Osteocyte (in vitro differentiated cells): ENCODE results near the gene TESK2. TPM values are rescaled to one million over a fixed set of nuclear protein-coding genes. Genes with fewer than 3 reads are reported as not detected.

ENCODE experiments used
- DNase-seq: peaks from one replicate; pipeline ENCODE4 v3.0.0; 2021; ENCODE audit warnings: mixed read lengths; ENCODE audit not compliant: unreplicated experiment; ENCODE audit errors: extremely low spot score
- H3K27ac Mint-ChIP-seq: one replicate; pipeline ENCODE4 v1.8.0; 2021; ENCODE audit warnings: mild to moderate bottlenecking, mixed read lengths; ENCODE audit not compliant: unreplicated experiment
- H3K27me3 Mint-ChIP-seq: one replicate; pipeline ENCODE4 v1.8.0; 2021; ENCODE audit warnings: mixed read lengths; ENCODE audit not compliant: unreplicated experiment
- H3K36me3 Mint-ChIP-seq: one replicate; pipeline ENCODE4 v1.8.0; 2021; ENCODE audit warnings: mixed read lengths; ENCODE audit not compliant: unreplicated experiment
- H3K4me1 Mint-ChIP-seq: one replicate; pipeline ENCODE4 v1.8.0; 2021; ENCODE audit warnings: mixed read lengths; ENCODE audit not compliant: unreplicated experiment
- H3K4me3 Mint-ChIP-seq: one replicate; pipeline ENCODE4 v1.8.0; 2021; ENCODE audit warnings: mild to moderate bottlenecking, moderate library complexity, mixed read lengths; ENCODE audit not compliant: unreplicated experiment
- H3K9me3 Mint-ChIP-seq: one replicate; pipeline ENCODE4 v1.8.0; 2021; ENCODE audit warnings: mixed read lengths; ENCODE audit not compliant: unreplicated experiment
- CTCF ChIP-seq: fragments of 200-600 bp; sonication (generic); IDR thresholded peaks from 2 replicates; pipeline ENCODE4 v1.5.0; 2021; ENCODE audit warnings: antibody characterized with exemption, mild to moderate bottlenecking, moderate library complexity
- total RNA-seq: library from RNA; stranded (reverse); gene quantifications from 2 replicates; pipeline ENCODE4 v1.2.1, GENCODE V29; 2021

Gene TESK2
- total RNA-seq, 1 donor from 2014 or later, result 2.7 TPM

- Mint-ChIP-seq H3K4me3 (no peak overlapping the region), H3K9me3 (no peaks in the 10 kb centered on the region), H3K36me3 (no peaks in the 10 kb centered on the region), H3K27ac (no peak overlapping the region), H3K27me3 (no peaks in the 10 kb centered on the region), H3K4me1 (peaks cover 4% of the 10 kb centered on the region)
- DNase-seq, result no peak
- TF ChIP-seq CTCF, result no peak
Measured at GRCh38 chr1:45443580-45444446, 47.1 kb downstream of the TESK2 start.

GRCh38 chr1:45442272-45442671, 48.7 kb downstream of the TESK2 start:
- H3K27me3 Mint-ChIP-seq, result no peaks in the 10 kb centered on the region
- no peak overlapping the region for H3K27ac Mint-ChIP-seq
- H3K9me3 Mint-ChIP-seq, result no peaks in the 10 kb centered on the region
- no peak overlapping the region for H3K4me3 Mint-ChIP-seq
- no peak for DNase-seq
- no peaks in the 10 kb centered on the region for H3K36me3 Mint-ChIP-seq
- peaks cover 4% of the 10 kb centered on the region for H3K4me1 Mint-ChIP-seq
- TF ChIP-seq CTCF, result no peak

- no peak for TF ChIP-seq CTCF
- Mint-ChIP-seq H3K36me3 (no peaks in the 10 kb centered on the region), H3K4me1 (peaks cover 3% of the 10 kb centered on the region), H3K4me3 (no peak overlapping the region), H3K9me3 (no peaks in the 10 kb centered on the region), H3K27me3 (peaks cover 5% of the 10 kb centered on the region), H3K27ac (no peak overlapping the region)
- DNase-seq, result no peak
Measured at GRCh38 chr1:45437323-45437722, 53.6 kb downstream of the TESK2 start.

- Mint-ChIP-seq H3K9me3 (no peaks in the 10 kb centered on the region), H3K36me3 (peaks cover 2% of the 10 kb centered on the region), H3K4me3 (no peak overlapping the region), H3K27ac (no peak overlapping the region), H3K27me3 (peaks cover 25% of the 10 kb centered on the region), H3K4me1 (no peaks in the 10 kb centered on the region)
- DNase-seq, result no peak
- TF ChIP-seq CTCF, result no peak
Measured at GRCh38 chr1:45430490-45430889, 60.5 kb downstream of the TESK2 start.

- Mint-ChIP-seq H3K36me3 (peaks cover 2% of the 10 kb centered on the region), H3K9me3 (no peaks in the 10 kb centered on the region), H3K4me1 (no peaks in the 10 kb centered on the region), H3K27ac (no peak overlapping the region), H3K4me3 (no peak overlapping the region), H3K27me3 (peaks cover 30% of the 10 kb centered on the region)
- DNase-seq, result no peak
- no peak for TF ChIP-seq CTCF
Measured at GRCh38 chr1:45429561-45430159, 61.3 kb downstream of the TESK2 start.
